HepG2 (cell line): ENCODE measurements around the gene DBN1. TPM values are rescaled to one million over a fixed set of nuclear protein-coding genes. Genes with fewer than 3 reads are reported as not detected.
A peak's percentile ranks its signal among the peaks of the same experiment; 100 is the strongest.

Experiments
- ATAC-seq: fragments of 200-7000 bp; cut with Tn5 transposase; 3 replicates; pipeline ENCODE4 v1.9.1; 2020; ENCODE audit warnings: mild to moderate bottlenecking, moderate library complexity
- BruUV-seq: library from RNA; stranded (reverse); fragments of 400-500 nt; replicated peaks from 2 replicates; lab custom pipeline; 2021; lab: Mats Ljungman, UMichigan
- CTCF ChIA-PET: fragments of 300-600 bp; formaldehyde crosslinking; extraction: SDS; loops from one replicate; lab custom pipeline; 2021; ENCODE audit warnings: low total read pairs, inconsistent platforms, low intra/inter-chr PET ratio; lab: Yijun Ruan, JAX
- POLR2A ChIA-PET: fragments of 350-600 bp; sonication (Branson Sonifier 250); formaldehyde crosslinking; loops from one replicate; lab custom pipeline; 2020; ENCODE audit warnings: antibody characterized with exemption, inconsistent platforms; lab: Yijun Ruan, JAX
- DNase-seq: peaks from one replicate; pipeline ENCODE4 v3.0.0-alpha.2; 2015; ENCODE audit warnings: low spot score
- FAIRE-seq: peaks from 3 replicates; lab custom pipeline; 2011; peaks lifted over from hg19 to GRCh38; lab: Jason Lieb, UNC
- H2AFZ ChIP-seq: one replicate; pipeline ENCODE4 v1.6.1; 2011; ENCODE audit warnings: low read length, inconsistent platforms
- H3K27ac ChIP-seq: fragments of 300-600 bp; 3 replicates; pipeline ENCODE4 v1.8.0; 2011; ENCODE audit warnings: mixed run types, mild to moderate bottlenecking, mixed read lengths, low read length, inconsistent platforms; ENCODE audit not compliant: insufficient read depth; ENCODE audit errors: extremely low read length
- H3K27me3 ChIP-seq, 2 experiments: fragments of 200-600 bp in 1 of 2; 2 replicates in 1 of 2; 3 replicates in 1 of 2; pipeline versions ENCODE4 v1.6.0 to v1.8.0; 2011; ENCODE audit warnings: low read length in 2 of 2, mild to moderate bottlenecking in 2 of 2, moderate library complexity in 2 of 2, inconsistent platforms in 1 of 2; ENCODE audit not compliant: insufficient read depth in 2 of 2, control insufficient read depth in 1 of 2
- H3K36me3 ChIP-seq, 2 experiments: fragments of 200-600 bp in 1 of 2; replicated peaks in 1 of 2; 2 replicates in 1 of 2; 3 replicates in 1 of 2; pipeline versions ENCODE4 v1.5.1 to v1.8.0; 2011; ENCODE audit warnings: low read length in 2 of 2, inconsistent platforms in 1 of 2; ENCODE audit not compliant: insufficient read depth in 2 of 2, control insufficient read depth in 1 of 2
- H3K4me1 ChIP-seq: 2 replicates; pipeline ENCODE4 v1.5.1; 2012; ENCODE audit warnings: low read length, inconsistent platforms; ENCODE audit not compliant: insufficient read depth
- H3K4me2 ChIP-seq: 2 replicates; pipeline ENCODE4 v1.6.0; 2011; ENCODE audit warnings: low read depth, low read length, inconsistent platforms
- H3K4me3 ChIP-seq, 3 experiments: fragments of 200-600 bp in 1 of 3; sonication (generic), shearing (Covaris generic) in 1 of 3; replicated peaks in 1 of 3; 2 replicates each; pipeline ENCODE4 v1.5.1; 2011 to 2016; ENCODE audit warnings: low read length in 3 of 3, inconsistent platforms in 2 of 3, low read depth in 2 of 3, mild to moderate bottlenecking in 2 of 3, control low read depth in 1 of 3, mixed read lengths in 1 of 3; ENCODE audit not compliant: insufficient read depth in 1 of 3
- H3K79me2 ChIP-seq: one replicate; pipeline ENCODE4 v1.6.1; 2011; ENCODE audit warnings: low read length, inconsistent platforms; ENCODE audit not compliant: insufficient read depth
- H3K9ac ChIP-seq: 2 replicates; pipeline ENCODE4 v1.6.0; 2011; ENCODE audit warnings: mild to moderate bottlenecking, low read depth, low read length, inconsistent platforms; ENCODE audit not compliant: insufficient read depth
- H3K9me3 ChIP-seq: 2 replicates; pipeline ENCODE4 v1.5.1; 2012; ENCODE audit warnings: mild to moderate bottlenecking, low read length
- H4K20me1 ChIP-seq: 2 replicates; pipeline ENCODE4 v1.6.0; 2011; ENCODE audit warnings: inconsistent platforms, mild to moderate bottlenecking, low read length, moderate library complexity; ENCODE audit not compliant: insufficient read depth
- AGO1 ChIP-seq: fragments of 200-400 bp; formaldehyde crosslinking; IDR thresholded peaks from 2 replicates; pipeline ENCODE4 v1.6.1; 2017; ENCODE audit warnings: mild to moderate bottlenecking, low read depth, low read length, moderate library complexity; ENCODE audit not compliant: poor library complexity, severe bottlenecking
- BHLHE40 ChIP-seq: IDR thresholded peaks from 2 replicates; pipeline ENCODE4 v1.6.1; 2011; ENCODE audit warnings: low read length, improper control_type of control experiment
- MAFF ChIP-seq: IDR thresholded peaks from 2 replicates; pipeline ENCODE4 v1.6.1; 2011; ENCODE audit warnings: low read depth, low read length, improper control_type of control experiment
- MAFK ChIP-seq, 2 experiments: IDR thresholded peaks in 1 of 2; conservative IDR thresholded peaks in 1 of 2; 2 replicates each; pipeline ENCODE4 v1.6.1; 2011; ENCODE audit warnings: improper control_type of control experiment in 2 of 2, low read length in 2 of 2
- PBX2 ChIP-seq: IDR thresholded peaks from 2 replicates; pipeline ENCODE4 v1.6.1; 2016; ENCODE audit warnings: control low read depth
- ZNF557 ChIP-seq: sonication (generic); formaldehyde crosslinking; IDR thresholded peaks from 2 replicates; pipeline ENCODE4 v1.4.0; 2020; ENCODE audit warnings: missing genetic modification reagents
- WGBS: methylation state at CpG from one replicate; pipeline ENCODE4 v1.1.6; 2017; ENCODE audit warnings: low lambda C conversion rate; 5-methylcytosine and 5-hydroxymethylcytosine counted together
- in situ Hi-C: cut with HindIII; loops from 2 replicates; pipeline ENCODE4 v1.10.0; 2017; ENCODE audit warnings: low pct_unique_long_range_greater_than_20kb; ENCODE audit not compliant: extremely low pct_ligation_motif_present
- intact Hi-C: fragments of 100-400 bp; cut with micrococcal nuclease; formaldehyde crosslinking; loops from one replicate; pipeline ENCODE4 v1.10.0; 2022; ENCODE audit not compliant: unreplicated experiment
- polyA plus RNA-seq, 8 experiments: library from polyadenylated mRNA; depleted of rRNA in 3 of 8; stranded (reverse) in 7 of 8; unstranded in 1 of 8; fragments of >200 nt; fragmentation: Illumina TruSeq in 4 of 8; extraction: Trizol in 4 of 8; gene quantifications; 2 replicates each; pipeline versions ENCODE4 v1.2.1 to v1.2.3, GENCODE V29; 2011 to 2016; ENCODE audit warnings: low read depth in 4 of 8, missing spikeins in 1 of 8, mixed read lengths in 1 of 8; ENCODE audit not compliant: insufficient read depth in 1 of 8
- total RNA-seq, 5 experiments: library from RNA; depleted of rRNA; stranded (reverse); fragments of >200 nt; fragmentation: Illumina TruSeq; extraction: Trizol; gene quantifications; 2 replicates each; pipeline ENCODE4 v1.2.3, GENCODE V29; 2016; ENCODE audit warnings: low read depth in 1 of 5

Gene DBN1
- total and polyA plus RNA-seq, 2 of the 13 experiments (the other 11 are each of a cell fraction or from before 2014, with no cell fraction given) = 27.0 to 37.3 TPM

DNA sequence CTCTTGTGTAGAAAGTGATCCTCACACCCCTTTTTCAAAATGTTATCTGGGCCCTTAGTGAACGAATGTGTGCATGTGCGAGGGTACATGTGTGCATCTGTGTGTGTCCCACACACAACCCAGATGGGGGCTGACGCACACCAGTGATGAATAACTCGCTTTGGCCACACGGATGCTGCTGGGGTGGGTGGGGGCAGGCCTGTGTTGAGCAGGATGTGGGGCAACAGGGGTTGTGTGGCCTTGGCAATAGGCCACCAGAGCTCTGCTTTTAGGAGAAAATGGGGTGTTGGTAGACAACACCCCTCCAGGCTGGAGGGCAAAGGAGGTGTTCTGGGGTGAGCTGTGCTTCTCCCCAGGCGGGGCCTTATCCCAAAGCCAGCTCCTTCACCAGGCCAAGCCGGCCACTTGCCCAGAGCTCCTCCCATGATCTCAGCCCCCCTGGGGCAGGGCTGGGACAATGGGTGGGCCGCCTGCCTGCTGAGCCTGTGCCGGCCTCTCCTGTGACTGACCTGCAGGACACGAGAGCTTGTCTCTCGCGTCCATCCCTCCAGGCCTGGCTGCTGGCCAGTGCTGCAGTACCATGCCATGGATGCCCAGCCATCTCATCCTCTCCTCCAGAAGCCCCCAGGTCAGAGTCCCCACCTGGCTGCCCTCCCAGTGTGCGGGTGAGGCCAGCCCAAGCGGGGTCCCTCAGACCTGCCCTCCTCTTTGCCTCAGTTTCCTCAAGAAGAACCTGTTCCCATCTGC, 1.7 kb downstream of the DBN1 start:
- Histone ChIP-seq H3K9ac (peak overlapping the region; percentile 67), H3K79me2 (peaks cover 3% of the 10 kb centered on the region), H3K4me2 (peak overlapping the region; percentile 92), H3K27me3 (no peaks in the 10 kb centered on the region), H3K9me3 (no peaks in the 10 kb centered on the region), H3K4me1 (peaks cover 46% of the 10 kb centered on the region), H3K36me3 (peaks cover under 1 to 5% of the 10 kb centered on the region in 2 experiments; a peak in 3 of 5 replicates), H3K27ac (no peak overlapping the region), H3K4me3 (peak overlapping the region; percentile 65 to 77 (median 73); a peak in 5 of 6 replicates), H2AFZ (no peak overlapping the region), H4K20me1 (peaks cover 9% of the 10 kb centered on the region; the same call in 1 of the 2 replicates)
- intact Hi-C loops (no loop called here), in situ Hi-C loops (loop anchor here (25.0 kb wide), 1 partner anchor 359 kb away; no protein-coding TSS in a partner anchor)
- no peak for TF ChIP-seq ZNF557 (CRISPR knock-in tag)
- TF ChIP-seq AGO1 = peak; percentile 69
- ATAC-seq (no peak), DNase-seq (no peak), FAIRE-seq (no peak)
- no TSS peak for BruUV-seq
- CTCF ChIA-PET = no interaction called here
- 93% methylated on average over 7 of the region's 14 CpGs for WGBS
- POLR2A ChIA-PET = interaction anchor here (1.0 to 2.8 kb wide), 5 partner anchors 14 to 93 kb away, joined by 5 to 17 read pairs (median 9); no protein-coding TSS in a partner anchor

GRCh38 chr5:177470759-177471536, 2.5 kb downstream of the DBN1 start:
- in situ Hi-C loops = loop anchor here (25.0 kb wide), 1 partner anchor 359 kb away; no protein-coding TSS in a partner anchor
- no peak overlapping the region for H2AFZ ChIP-seq
- no peak overlapping the region; the same call in 1 of the 2 replicates for H3K4me2 ChIP-seq
- ChIA-PET POLR2A (interaction anchor here (2.6 to 2.8 kb wide), 2 partner anchors 13 to 92 kb away, joined by 10 to 17 read pairs; no protein-coding TSS in a partner anchor), CTCF (no interaction called here)
- H3K4me3 ChIP-seq = no peak overlapping the region
- peaks cover 3% of the 10 kb centered on the region for H3K79me2 ChIP-seq
- no peak overlapping the region for H3K9ac ChIP-seq
- FAIRE-seq (no peak), ATAC-seq (no peak), DNase-seq (peak; percentile 23)
- H4K20me1 ChIP-seq = peaks cover 9% of the 10 kb centered on the region; the same call in 1 of the 2 replicates
- no peaks in the 10 kb centered on the region for H3K27me3 ChIP-seq
- no peaks in the 10 kb centered on the region for H3K9me3 ChIP-seq
- peaks cover 38% of the 10 kb centered on the region for H3K4me1 ChIP-seq
- TF ChIP-seq MAFK (conservative IDR thresholded peaks at IDR 0.05 in 1 of 2, IDR thresholded peaks at IDR 0.05 in 1 of 2; ENCODE audit: low read length in 2 of 2) = peak; percentile 65 to 85
- no peak for TF ChIP-seq PBX2 (CRISPR knock-in tag)
- peak; percentile 69 for TF ChIP-seq MAFF
- TF ChIP-seq BHLHE40 = no peak
- BruUV-seq = TSS peak; percentile 39
- no peak overlapping the region for H3K27ac ChIP-seq
- intact Hi-C loops = no loop called here
- peaks cover 2 to 9% of the 10 kb centered on the region in 2 experiments; a peak in 3 of 5 replicates for H3K36me3 ChIP-seq
- WGBS = 88% methylated on average over 7 of the region's 10 CpGs
